Measurements from ENCODE around the gene MIA2. TPM values are rescaled to one million over a fixed set of nuclear protein-coding genes. Genes with fewer than 3 reads are reported as not detected.

Gene MIA2
- total and polyA plus RNA-seq, 9 of the 15 experiments (the other 6 are each of a cell fraction or from before 2014, with no cell fraction given): 6.0 to 21.8 (median 12.8) TPM

GRCh38 chr14:39265806-39266524 lies 32.2 kb downstream of the MIA2 start (continued):
- TF ChIP-seq E2F8 (IDR thresholded peaks at IDR 0.05; ENCODE audit: low read depth, partially characterized antibody) (no peak), NR1H2 (CRISPR knock-in tag; IDR thresholded peaks at IDR 0.05) (no peak), TAL1 (IDR thresholded peaks at IDR 0.05) (no peak), CBX8 (IDR thresholded peaks at IDR 0.05; ENCODE audit: borderline replicate concordance, extremely low read depth, low read depth, low read length, poor library complexity, severe bottlenecking) (no peak), ELF4 (CRISPR knock-in tag; IDR thresholded peaks at IDR 0.05) (no peak), RAD21 (CRISPR knock-in tag; conservative IDR thresholded peaks at IDR 0.05 in 1 of 2, IDR thresholded peaks at IDR 0.05 in 1 of 2) (no peak), ZNF41 (CRISPR knock-in tag; conservative IDR thresholded peaks at IDR 0.05) (no peak), PRDM10 (IDR thresholded peaks at IDR 0.05; ENCODE audit: partially characterized antibody) (no peak), USF2 (CRISPR knock-in tag; IDR thresholded peaks at IDR 0.05) (no peak), POLR2AphosphoS5 (IDR thresholded peaks at IDR 0.05; ENCODE audit: control insufficient read depth, insufficient read depth, low read depth, low read length) (no peak), ZNF644 (tag; IDR thresholded peaks at IDR 0.05; ENCODE audit: low read depth) (no peak), XRCC5 (IDR thresholded peaks at IDR 0.05; ENCODE audit: low read depth, low read length) (no peak), ZNF12 (CRISPR knock-in tag; IDR thresholded peaks at IDR 0.05) (no peak), MAFK (IDR thresholded peaks at IDR 0.05; ENCODE audit: low read length) (peak; percentile 36; the same call in 1 of the 2 replicates), MTA2 (IDR thresholded peaks at IDR 0.05; ENCODE audit: low read depth) (no peak), TBL1XR1 (IDR thresholded peaks at IDR 0.05; ENCODE audit: low read length in 2 of 2) (no peak), CBFB (CRISPR knock-in tag; IDR thresholded peaks at IDR 0.05) (no peak), ZBTB8A (IDR thresholded peaks at IDR 0.05; ENCODE audit: partially characterized antibody) (no peak), SLC30A9 (CRISPR knock-in tag; IDR thresholded peaks at IDR 0.05) (no peak), GATA2 (CRISPR knock-in tag; IDR thresholded peaks at IDR 0.05) (no peak), NFE2L1 (tag; IDR thresholded peaks at IDR 0.05; ENCODE audit: borderline replicate concordance, low read depth) (no peak), MAFF (IDR thresholded peaks at IDR 0.05; ENCODE audit: low read length) (peak; percentile 32; the same call in 1 of the 2 replicates)
